A549 (cell line): ENCODE measurements around the gene CFAP161. TPM values are rescaled to one million over a fixed set of nuclear protein-coding genes. Genes with fewer than 3 reads are reported as not detected.

Experiments used
- polyA plus RNA-seq, 4 experiments: library from polyadenylated mRNA; depleted of rRNA in 3 of 4; stranded (reverse); fragments of >200 nt; fragmentation: RNase III in 1 of 4; extraction: RNeasy Plus Mini Kit Qiagen cat#74134 plus additional on column Dnase treatment in 1 of 4; gene quantifications; 2 replicates in 3 of 4; 3 replicates in 1 of 4; pipeline ENCODE4 v1.2.3, GENCODE V29; 2011 to 2017

The CFAP161 gene
- polyA plus RNA-seq, 2 of the 4 experiments (the other 2 are of a cell fraction), result not detected

Other genes with a start within 250 kb of the CFAP161 start
- 29.6 and 35.6 TPM in 2 replicates for gene MESD, start 144.5 kb upstream of the CFAP161 start, polyA plus RNA-seq (2011; rRNA removed)
- gene MESD, start 144.5 kb upstream of the CFAP161 start, polyA plus RNA-seq (2017; fragmentation: RNase III; extraction: RNeasy Plus Mini Kit Qiagen cat#74134 plus additional on column Dnase treatment), result 39.2 to 41.0 TPM (median 39.4 TPM) in 3 replicates
- 5.3 and 6.6 TPM in 2 replicates for gene TLNRD1, start 133.3 kb upstream of the CFAP161 start, polyA plus RNA-seq (2011; rRNA removed)
- gene TLNRD1, start 133.3 kb upstream of the CFAP161 start, polyA plus RNA-seq (2017; fragmentation: RNase III; extraction: RNeasy Plus Mini Kit Qiagen cat#74134 plus additional on column Dnase treatment), result 7.0 to 7.2 TPM (median 7.0 TPM) in 3 replicates
- gene IL16, start 62.6 kb downstream of the CFAP161 start, polyA plus RNA-seq (2011; rRNA removed), result not detected in 2 replicates
- 0.05 to 0.09 TPM in 2 of 3 replicates, not detected in the other for gene IL16, start 62.6 kb downstream of the CFAP161 start, polyA plus RNA-seq (2017; fragmentation: RNase III; extraction: RNeasy Plus Mini Kit Qiagen cat#74134 plus additional on column Dnase treatment)
- gene STARD5, start 189.9 kb downstream of the CFAP161 start, polyA plus RNA-seq (2011; rRNA removed), result 2.8 TPM in 2 replicates
- 2.1 TPM in 3 replicates for gene STARD5, start 189.9 kb downstream of the CFAP161 start, polyA plus RNA-seq (2017; fragmentation: RNase III; extraction: RNeasy Plus Mini Kit Qiagen cat#74134 plus additional on column Dnase treatment)
- gene TMC3, start 239.9 kb downstream of the CFAP161 start, polyA plus RNA-seq (2011; rRNA removed), result not detected in 2 replicates
- gene TMC3, start 239.9 kb downstream of the CFAP161 start, polyA plus RNA-seq (2017; fragmentation: RNase III; extraction: RNeasy Plus Mini Kit Qiagen cat#74134 plus additional on column Dnase treatment), result not detected in 3 replicates